Inferior parietal cortex (tissue), 1 donor: ENCODE results near the gene PDHB.
"Not testable (repeated sequence)": the region's sequence is repeated elsewhere in the genome, so short reads cannot be mapped to it uniquely, and the experiment has no call there.

Experiments
- DNase-seq: peaks from one replicate; pipeline ENCODE4 v3.0.0-alpha.2; 2016; ENCODE audit errors: extremely low spot score

Gene PDHB

GRCh38 chr3:58433400-58434167 is at the start of gene PDHB:
Gene PDHB, minus strand, starts transcription at chr3:58433832. Its CDS starts 23 bp downstream, at chr3:58433809.
- DNase-seq: peak; percentile 91

DNA sequence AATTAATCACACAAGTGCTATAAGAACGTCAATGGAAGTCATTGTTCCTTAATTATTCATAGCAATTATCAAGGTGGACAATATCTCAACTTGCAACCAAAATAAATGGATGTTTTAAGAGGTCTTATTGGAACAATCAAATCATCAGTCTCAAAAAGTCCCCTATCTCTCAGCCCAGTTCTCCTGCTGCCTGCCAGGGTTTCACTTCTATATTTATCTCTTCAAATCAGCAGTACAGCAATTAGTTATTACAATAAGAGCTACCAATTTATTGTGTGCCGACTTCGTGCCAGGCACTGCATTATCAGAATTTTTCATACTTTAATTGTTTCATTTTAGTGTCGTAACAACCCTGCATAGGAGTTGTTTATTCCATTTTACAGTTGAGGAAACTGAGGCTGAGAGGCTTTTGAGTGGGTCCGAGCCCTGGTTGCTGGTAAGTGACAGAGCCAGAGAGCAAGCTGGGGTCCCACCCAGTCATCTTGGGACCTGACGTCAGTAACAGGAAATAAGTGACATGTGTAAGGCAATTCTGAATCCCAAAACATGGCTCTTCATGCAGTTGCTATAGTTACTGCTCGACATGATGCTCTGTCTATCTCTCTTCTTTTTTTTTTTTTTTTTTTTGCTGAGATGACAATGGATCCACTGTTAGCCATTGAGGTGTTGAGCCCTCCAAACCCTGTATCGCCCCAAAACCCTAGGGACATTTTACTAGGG is 49.4 kb upstream of the PDHB start:
- no peak for DNase-seq

- no peak for DNase-seq
Measured at GRCh38 chr3:58480309-58480708, 46.7 kb upstream of the PDHB start.

DNA sequence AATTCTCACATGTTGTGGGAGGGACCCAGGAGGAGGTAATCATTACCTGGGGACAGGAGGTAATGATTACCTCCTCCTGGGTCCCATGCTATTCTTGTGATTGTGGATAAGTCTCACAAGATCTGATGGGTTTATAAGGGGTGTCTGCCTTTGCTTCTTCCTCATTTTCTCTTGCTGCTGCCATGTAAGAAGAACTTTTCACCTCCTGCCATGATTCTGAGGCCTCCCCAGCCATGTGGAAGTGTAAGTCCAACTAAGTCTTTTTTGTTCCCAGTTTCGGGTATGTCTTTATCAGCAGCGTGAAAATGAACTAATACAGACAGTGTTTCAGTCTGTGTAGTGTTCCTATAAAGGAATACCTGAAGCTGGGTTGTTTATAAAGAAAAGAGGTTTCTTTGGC is 45.1 kb upstream of the PDHB start:
- DNase-seq: no peak

GRCh38 chr3:58474967-58475578 is 41.4 kb upstream of the PDHB start:
- DNase-seq: no peak

DNA sequence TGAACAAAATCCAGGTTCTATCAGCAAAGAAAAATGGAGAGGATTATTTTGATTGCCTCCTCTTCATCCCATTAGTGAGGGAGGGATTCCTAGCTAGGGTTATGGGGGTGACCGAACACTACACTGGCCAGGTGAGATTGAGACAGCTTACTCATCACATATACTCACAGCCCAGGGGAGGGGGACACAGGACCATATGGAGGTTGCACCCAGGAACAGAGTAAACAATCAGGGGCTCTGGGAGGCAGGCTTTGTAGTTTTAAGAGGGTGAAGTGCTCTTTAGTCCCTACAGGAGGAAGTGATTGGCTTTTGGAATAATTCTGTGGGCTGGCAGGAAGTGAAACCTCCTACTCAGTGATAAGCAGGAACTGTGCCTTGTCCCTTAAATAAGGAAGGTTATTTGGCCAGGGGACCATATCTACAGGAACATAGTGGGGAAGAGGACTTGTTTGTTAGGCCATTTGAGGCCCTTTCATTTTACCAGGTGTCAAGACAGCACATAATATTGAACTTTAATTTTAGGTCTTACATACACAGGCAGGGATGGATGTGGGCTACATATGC is 40.8 kb upstream of the PDHB start:
- no peak for DNase-seq

- no peak for DNase-seq
Measured at GRCh38 chr3:58473275-58473674, 39.6 kb upstream of the PDHB start.

- no peak for DNase-seq
Measured at GRCh38 chr3:58471025-58471887, 37.6 kb upstream of the PDHB start.

DNA sequence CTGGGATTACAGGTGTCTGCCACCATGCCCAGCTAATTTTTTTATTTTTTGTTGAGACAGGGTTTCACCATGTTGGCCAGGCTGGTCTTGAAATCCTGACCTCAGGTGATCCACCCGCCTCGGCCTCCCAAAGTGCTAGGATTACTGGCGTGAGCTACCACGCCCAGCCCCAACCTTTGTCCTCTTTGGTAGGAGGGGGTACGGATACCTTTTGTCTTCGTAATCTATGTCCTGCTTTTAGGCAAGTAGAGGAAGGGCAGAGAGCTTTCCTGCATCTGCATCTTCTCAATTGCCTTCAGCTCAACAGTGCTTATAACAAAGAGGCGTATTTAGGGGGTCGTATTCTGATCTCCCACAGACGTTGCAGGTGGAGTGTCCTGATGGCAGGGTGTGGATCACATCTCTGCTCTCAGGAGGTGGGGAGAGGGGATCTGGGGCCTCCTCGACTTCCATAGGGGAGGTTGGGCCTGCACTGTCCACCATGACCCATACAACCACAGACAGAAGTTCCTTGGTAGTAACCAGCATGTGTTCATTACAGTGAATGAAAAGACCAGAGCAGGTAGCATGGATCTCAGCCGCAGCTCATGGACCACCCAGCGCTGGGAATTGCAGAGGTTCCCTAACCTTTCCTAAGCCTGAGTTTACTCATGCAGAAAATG is 36.9 kb upstream of the PDHB start:
- no peak for DNase-seq

- DNase-seq: no peak
Measured at GRCh38 chr3:58469096-58469495, 35.5 kb upstream of the PDHB start.

DNA sequence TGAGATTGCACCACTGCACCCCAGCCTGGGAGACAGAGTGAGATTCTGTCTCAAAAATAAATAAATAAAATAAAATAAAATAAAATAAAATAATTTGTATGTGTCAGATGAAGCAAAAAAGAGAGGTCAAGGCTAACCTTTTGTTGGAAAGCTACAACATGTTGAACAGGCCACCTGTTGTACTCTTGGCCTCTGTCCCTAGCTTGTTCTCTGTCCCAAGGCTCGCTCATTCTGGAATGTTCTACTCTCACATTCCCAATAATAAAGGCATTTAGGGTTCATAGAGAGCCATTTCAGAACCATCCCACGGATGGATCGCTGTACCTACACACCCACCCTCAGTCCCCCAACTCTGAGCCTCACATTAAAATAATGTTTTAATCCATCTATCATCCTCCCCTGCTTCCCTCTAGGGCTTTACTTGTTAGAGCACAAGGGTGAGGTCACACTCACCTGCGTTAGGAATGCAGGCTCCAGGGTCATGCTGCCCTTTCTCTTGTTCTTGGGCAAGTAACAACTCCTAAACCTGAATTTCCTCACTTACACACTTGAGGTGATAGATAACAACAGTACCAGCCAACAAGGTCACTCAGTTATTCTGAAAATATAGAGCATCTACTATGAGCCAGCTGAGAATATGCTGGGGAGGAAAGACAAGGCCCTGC is 33.4 kb upstream of the PDHB start:
- no peak for DNase-seq

DNA sequence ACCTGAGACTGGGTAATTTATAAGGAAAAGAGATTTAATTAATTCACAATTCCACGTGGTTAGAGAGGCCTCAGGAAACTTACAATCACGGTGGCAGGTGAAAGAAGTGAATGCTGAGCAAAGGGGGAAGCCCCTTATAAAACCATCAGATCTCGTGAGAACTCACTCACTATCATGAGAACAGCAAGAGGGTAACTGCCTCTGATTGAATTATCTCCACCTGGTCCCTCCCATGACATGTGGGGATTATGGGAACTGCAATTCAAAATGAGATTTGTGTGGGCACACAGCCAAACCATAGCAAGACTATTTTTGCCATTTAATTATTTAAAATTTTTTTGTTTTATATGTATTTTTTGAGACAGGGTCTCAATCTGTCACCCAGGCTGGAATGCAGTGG is 31.2 kb upstream of the PDHB start:
- no peak for DNase-seq

- DNase-seq: peak; percentile 79
Measured at GRCh38 chr3:58463942-58464271, 30.3 kb upstream of the PDHB start.

DNA sequence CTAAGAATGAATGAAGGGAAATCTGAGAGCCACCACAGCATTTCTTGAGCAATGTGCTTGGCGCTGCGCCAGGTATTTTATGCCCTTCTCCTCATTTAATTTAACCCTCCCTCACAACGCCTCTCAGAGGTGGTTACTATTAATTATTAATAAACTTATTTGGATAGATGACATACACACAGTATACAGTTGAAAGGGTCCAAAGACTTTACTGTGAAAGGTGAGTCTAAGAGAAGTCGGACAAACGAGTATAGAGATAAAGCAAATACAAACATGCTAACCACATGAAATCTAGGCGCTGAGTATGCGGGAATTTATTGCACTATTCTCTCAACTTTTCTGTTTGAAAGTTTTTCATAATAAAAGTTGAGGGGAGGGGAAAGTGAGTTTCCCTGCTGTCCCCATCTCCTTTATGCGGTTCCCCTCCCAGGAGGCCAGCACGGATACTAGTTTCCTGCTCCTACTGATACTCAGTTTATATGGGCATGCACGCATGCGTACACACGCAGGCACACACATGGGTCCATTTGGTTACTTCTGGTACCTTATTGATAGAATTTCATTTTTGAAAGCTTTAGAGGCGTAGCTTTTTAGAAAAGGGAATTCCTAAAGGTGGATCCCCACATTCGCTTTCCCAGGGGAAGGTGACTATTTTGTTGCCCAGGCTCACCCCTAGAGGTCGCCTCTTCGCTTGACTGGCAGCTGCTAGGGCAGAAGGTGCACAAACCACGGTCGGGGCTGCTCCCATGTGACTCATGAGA is 29.7 kb upstream of the PDHB start:
- no peak for DNase-seq

- DNase-seq: no peak
Measured at GRCh38 chr3:58462829-58463180, 29.2 kb upstream of the PDHB start.

- no peak for DNase-seq
Measured at GRCh38 chr3:58459160-58459559, 25.5 kb upstream of the PDHB start.

- DNase-seq: no peak
Measured at GRCh38 chr3:58452176-58452575, 18.5 kb upstream of the PDHB start.

- DNase-seq: no peak
Measured at GRCh38 chr3:58441514-58442450, 8.2 kb upstream of the PDHB start.

DNA sequence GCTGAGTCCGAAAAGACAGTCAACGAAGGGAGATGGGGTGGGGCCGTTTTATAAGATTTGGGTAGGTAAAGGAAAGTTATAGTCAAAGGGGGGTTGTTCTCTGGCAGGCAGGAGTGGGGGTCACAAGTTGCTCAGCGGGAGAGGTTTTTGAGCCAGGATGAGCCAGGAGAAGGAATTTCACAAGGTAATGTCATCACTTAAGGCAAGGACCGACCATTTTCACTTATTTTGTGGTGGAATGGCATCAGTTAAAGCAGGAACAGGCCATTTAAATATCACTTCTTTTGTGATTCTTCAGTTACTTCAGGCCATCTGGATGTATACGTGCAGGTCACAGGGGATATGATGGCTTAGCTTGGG is 7.3 kb upstream of the PDHB start:
- DNase-seq: not testable (repeated sequence)
